Measurements from ENCODE around the gene CPXM2. TPM values are rescaled to one million over a fixed set of nuclear protein-coding genes. Genes with fewer than 3 reads are reported as not detected.

CPXM2 gene
- total RNA-seq, 1 experiment from 2014 or later: 0.12 TPM

DNA sequence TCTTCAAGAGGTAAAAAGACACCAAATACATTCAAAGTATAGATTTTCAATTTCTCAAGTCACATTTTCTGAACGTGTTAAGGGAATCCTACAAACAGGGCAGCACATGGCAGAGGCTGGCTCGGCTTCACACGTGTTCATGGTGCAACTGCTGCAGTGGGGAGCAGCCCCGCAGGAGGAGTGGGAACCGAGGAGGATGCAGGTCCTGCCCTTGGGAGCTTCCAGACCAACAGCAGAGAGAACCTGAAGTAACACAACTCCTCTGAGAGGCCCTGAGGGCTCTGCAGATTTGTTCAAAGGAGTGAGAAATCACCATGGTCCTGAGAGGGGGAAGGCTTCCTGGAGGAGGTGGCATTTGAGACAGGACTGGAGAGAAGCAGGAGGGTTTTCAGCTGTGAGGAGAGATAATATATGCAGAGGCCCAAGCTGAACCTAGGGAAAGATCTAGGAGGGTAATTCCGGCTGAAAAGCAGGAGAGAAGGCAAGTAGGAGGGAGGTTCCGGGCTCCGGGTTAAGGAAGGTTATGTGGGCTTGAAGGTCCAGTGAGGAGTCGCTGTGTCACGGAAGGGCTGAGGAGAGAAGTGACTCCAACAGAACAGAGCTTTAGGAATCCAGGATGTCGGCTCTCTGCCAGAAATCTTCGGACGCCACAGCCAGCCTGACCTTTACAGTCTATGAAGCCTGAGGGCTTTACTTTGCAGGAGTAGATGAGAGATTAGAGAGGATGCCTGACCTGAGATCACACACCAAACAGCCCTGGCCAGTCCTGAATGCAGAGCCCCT, 148.0 kb downstream of the CPXM2 start:
- no peaks in the 10 kb centered on the region for H3K79me2 ChIP-seq (ENCODE audit: insufficient read depth, low read length)
- RAD21 ChIA-PET (ENCODE audit: low non-redundant PET in 1 of 2, low total read pairs in 2 of 2, uncharacterized antibody in 2 of 2, unreplicated experiment in 2 of 2): no interaction called here
- H3K36me3 ChIP-seq (ENCODE audit: control insufficient read depth in 1 of 2, insufficient read depth in 2 of 2, low read length in 2 of 2): no peaks in the 10 kb centered on the region
- H4K20me1 ChIP-seq (ENCODE audit: insufficient read depth): no peaks in the 10 kb centered on the region
- no peaks in the 10 kb centered on the region for H3K4me1 ChIP-seq (ENCODE audit: control insufficient read depth in 1 of 2, insufficient read depth in 2 of 2, low read length in 2 of 2)
- no peak overlapping the region for H3K9ac ChIP-seq (ENCODE audit: low read length)
- H3K4me3 ChIP-seq (replicated peaks in 1 of 2; ENCODE audit: low read depth in 1 of 2, low read length in 2 of 2): no peak overlapping the region
- BruUV-seq (replicated peaks): no TSS peak
- TF ChIP-seq ZNF274 (IDR thresholded peaks at IDR 0.05; ENCODE audit: low read depth, low read length): no peak
- TF ChIP-seq, protein P1, sequence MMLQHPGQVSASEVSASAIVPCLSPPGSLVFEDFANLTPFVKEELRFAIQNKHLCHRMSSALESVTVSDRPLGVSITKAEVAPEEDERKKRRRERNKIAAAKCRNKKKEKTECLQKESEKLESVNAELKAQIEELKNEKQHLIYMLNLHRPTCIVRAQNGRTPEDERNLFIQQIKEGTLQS (IDR thresholded peaks at IDR 0.05): no peak
- TF ChIP-seq, protein P2, sequence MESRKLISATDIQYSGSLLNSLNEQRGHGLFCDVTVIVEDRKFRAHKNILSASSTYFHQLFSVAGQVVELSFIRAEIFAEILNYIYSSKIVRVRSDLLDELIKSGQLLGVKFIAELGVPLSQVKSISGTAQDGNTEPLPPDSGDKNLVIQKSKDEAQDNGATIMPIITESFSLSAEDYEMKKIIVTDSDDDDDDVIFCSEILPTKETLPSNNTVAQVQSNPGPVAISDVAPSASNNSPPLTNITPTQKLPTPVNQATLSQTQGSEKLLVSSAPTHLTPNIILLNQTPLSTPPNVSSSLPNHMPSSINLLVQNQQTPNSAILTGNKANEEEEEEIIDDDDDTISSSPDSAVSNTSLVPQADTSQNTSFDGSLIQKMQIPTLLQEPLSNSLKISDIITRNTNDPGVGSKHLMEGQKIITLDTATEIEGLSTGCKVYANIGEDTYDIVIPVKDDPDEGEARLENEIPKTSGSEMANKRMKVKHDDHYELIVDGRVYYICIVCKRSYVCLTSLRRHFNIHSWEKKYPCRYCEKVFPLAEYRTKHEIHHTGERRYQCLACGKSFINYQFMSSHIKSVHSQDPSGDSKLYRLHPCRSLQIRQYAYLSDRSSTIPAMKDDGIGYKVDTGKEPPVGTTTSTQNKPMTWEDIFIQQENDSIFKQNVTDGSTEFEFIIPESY (IDR thresholded peaks at IDR 0.05; ENCODE audit: extremely low read depth, insufficient replicate concordance, low read length): no peak
- no peak for TF ChIP-seq CEBPB (IDR thresholded peaks at IDR 0.05; ENCODE audit: low read depth)
- no peak for TF ChIP-seq EZH2phosphoT487 (IDR thresholded peaks at IDR 0.05; ENCODE audit: borderline replicate concordance)
- TF ChIP-seq EGR1 (IDR thresholded peaks at IDR 0.05; ENCODE audit: low read depth): no peak
- no peak for TF ChIP-seq ZFX (IDR thresholded peaks at IDR 0.05)
- no peak for TF ChIP-seq JUND (IDR thresholded peaks at IDR 0.05)
- TF ChIP-seq SRF (IDR thresholded peaks at IDR 0.05; ENCODE audit: low read depth): no peak
- TF ChIP-seq POLR2A (IDR thresholded peaks at IDR 0.05; ENCODE audit: borderline replicate concordance, extremely low read depth, insufficient read depth, insufficient read length): no peak
- TF ChIP-seq, protein P3, sequence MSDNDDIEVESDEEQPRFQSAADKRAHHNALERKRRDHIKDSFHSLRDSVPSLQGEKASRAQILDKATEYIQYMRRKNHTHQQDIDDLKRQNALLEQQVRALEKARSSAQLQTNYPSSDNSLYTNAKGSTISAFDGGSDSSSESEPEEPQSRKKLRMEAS (IDR thresholded peaks at IDR 0.05): no peak
- TF ChIP-seq CBX3 (IDR thresholded peaks at IDR 0.05; ENCODE audit: low read depth): no peak
- TF ChIP-seq FOSL1 (IDR thresholded peaks at IDR 0.05; ENCODE audit: low read depth): no peak
- no peak for TF ChIP-seq EZH2 (IDR thresholded peaks at IDR 0.05)
- TF ChIP-seq, protein P4, sequence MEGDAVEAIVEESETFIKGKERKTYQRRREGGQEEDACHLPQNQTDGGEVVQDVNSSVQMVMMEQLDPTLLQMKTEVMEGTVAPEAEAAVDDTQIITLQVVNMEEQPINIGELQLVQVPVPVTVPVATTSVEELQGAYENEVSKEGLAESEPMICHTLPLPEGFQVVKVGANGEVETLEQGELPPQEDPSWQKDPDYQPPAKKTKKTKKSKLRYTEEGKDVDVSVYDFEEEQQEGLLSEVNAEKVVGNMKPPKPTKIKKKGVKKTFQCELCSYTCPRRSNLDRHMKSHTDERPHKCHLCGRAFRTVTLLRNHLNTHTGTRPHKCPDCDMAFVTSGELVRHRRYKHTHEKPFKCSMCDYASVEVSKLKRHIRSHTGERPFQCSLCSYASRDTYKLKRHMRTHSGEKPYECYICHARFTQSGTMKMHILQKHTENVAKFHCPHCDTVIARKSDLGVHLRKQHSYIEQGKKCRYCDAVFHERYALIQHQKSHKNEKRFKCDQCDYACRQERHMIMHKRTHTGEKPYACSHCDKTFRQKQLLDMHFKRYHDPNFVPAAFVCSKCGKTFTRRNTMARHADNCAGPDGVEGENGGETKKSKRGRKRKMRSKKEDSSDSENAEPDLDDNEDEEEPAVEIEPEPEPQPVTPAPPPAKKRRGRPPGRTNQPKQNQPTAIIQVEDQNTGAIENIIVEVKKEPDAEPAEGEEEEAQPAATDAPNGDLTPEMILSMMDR (IDR thresholded peaks at IDR 0.05 in 2 of 3, conservative IDR thresholded peaks at IDR 0.05 in 1 of 3; ENCODE audit: borderline replicate concordance in 1 of 3, insufficient read depth in 1 of 3, low read depth in 2 of 3, low read length in 2 of 3): no peak
- TF ChIP-seq ELF1 (IDR thresholded peaks at IDR 0.05; ENCODE audit: borderline replicate concordance, low read depth): no peak
- no peak for TF ChIP-seq RAD21 (IDR thresholded peaks at IDR 0.05; ENCODE audit: low read depth)
- TF ChIP-seq SP1 (IDR thresholded peaks at IDR 0.05; ENCODE audit: low read depth): no peak
- no peaks in the 10 kb centered on the region for H3K9me2 ChIP-seq (ENCODE audit: insufficient read depth)
- no peak for ATAC-seq
- no peak overlapping the region for H3K4me2 ChIP-seq (ENCODE audit: low read length)
- peaks cover 56% of the 10 kb centered on the region for H3K27me3 ChIP-seq (ENCODE audit: insufficient read depth, low read length)
- CTCF ChIA-PET: no interaction called here
- no peak for DNase-seq (ENCODE audit: low read depth, low spot score)
- H2AFZ ChIP-seq (ENCODE audit: low read depth, low read length, poor library complexity, severe bottlenecking): no peak overlapping the region
- H3K27ac ChIP-seq (ENCODE audit: low read depth, low read length): no peak overlapping the region
- intact Hi-C loops (cut with micrococcal nuclease): no loop called here
- H3K9me3 ChIP-seq (ENCODE audit: control insufficient read depth in 1 of 2, insufficient read depth in 1 of 2, low read depth in 1 of 2, low read length in 2 of 2): no peaks in the 10 kb centered on the region
- POLR2A ChIA-PET: no interaction called here

Measured in HCT116 (cell line).